Measurements from ENCODE around the gene ARIH2. TPM values are rescaled to one million over a fixed set of nuclear protein-coding genes. Genes with fewer than 3 reads are reported as not detected.

Gene ARIH2
- total and polyA plus RNA-seq, 9 of the 15 experiments (the other 6 are each of a cell fraction or from before 2014, with no cell fraction given), result 27.0 to 120 (median 108) TPM

GRCh38 chr3:49025005-49025792 is 106.6 kb downstream of the ARIH2 start (continued):
- TF ChIP-seq SRSF7 (optimal IDR thresholded peaks at IDR 0.05; ENCODE audit: low read depth, low read length) (no peak), ZBTB1 (CRISPR knock-in tag; IDR thresholded peaks at IDR 0.05; ENCODE audit: borderline replicate concordance, low read depth) (peak; percentile 93), TGIF2 (CRISPR knock-in tag; IDR thresholded peaks at IDR 0.05) (no peak), ELK1 (CRISPR knock-in tag; IDR thresholded peaks at IDR 0.05) (no peak), RBFOX2 (IDR thresholded peaks at IDR 0.05; ENCODE audit: low read depth, low read length) (peak; percentile 70), CBFA2T3 (IDR thresholded peaks at IDR 0.05) (peak; percentile 68), SIN3A (IDR thresholded peaks at IDR 0.05; ENCODE audit: borderline replicate concordance in 2 of 2, control insufficient read depth in 1 of 2, low read depth in 2 of 2, low read length in 2 of 2) (no peak), HMG20B (CRISPR knock-in tag; IDR thresholded peaks at IDR 0.05) (no peak), SOX6 (IDR thresholded peaks at IDR 0.05) (no peak), ELF4 (CRISPR knock-in tag; IDR thresholded peaks at IDR 0.05) (0 out of 2 replicates have a peak, but pooled peaks have one; percentile 31), ZBTB26 (CRISPR knock-in tag; IDR thresholded peaks at IDR 0.05) (0 out of 2 replicates have a peak, but pooled peaks have one; percentile 5), BHLHE40 (IDR thresholded peaks at IDR 0.05; ENCODE audit: low read length) (peak; percentile 79)
- TF ChIP-seq, protein P1, sequence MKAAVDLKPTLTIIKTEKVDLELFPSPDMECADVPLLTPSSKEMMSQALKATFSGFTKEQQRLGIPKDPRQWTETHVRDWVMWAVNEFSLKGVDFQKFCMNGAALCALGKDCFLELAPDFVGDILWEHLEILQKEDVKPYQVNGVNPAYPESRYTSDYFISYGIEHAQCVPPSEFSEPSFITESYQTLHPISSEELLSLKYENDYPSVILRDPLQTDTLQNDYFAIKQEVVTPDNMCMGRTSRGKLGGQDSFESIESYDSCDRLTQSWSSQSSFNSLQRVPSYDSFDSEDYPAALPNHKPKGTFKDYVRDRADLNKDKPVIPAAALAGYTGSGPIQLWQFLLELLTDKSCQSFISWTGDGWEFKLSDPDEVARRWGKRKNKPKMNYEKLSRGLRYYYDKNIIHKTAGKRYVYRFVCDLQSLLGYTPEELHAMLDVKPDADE (conservative IDR thresholded peaks at IDR 0.05; ENCODE audit: control insufficient read depth, low read depth, low read length), result peak; percentile 58; the same call in 1 of the 2 replicates
- TF ChIP-seq, protein P2, sequence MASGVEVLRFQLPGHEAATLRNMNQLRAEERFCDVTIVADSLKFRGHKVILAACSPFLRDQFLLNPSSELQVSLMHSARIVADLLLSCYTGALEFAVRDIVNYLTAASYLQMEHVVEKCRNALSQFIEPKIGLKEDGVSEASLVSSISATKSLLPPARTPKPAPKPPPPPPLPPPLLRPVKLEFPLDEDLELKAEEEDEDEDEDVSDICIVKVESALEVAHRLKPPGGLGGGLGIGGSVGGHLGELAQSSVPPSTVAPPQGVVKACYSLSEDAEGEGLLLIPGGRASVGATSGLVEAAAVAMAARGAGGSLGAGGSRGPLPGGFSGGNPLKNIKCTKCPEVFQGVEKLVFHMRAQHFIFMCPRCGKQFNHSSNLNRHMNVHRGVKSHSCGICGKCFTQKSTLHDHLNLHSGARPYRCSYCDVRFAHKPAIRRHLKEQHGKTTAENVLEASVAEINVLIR (CRISPR knock-in tag; IDR thresholded peaks at IDR 0.05), result no peak
- TF ChIP-seq, protein P3, sequence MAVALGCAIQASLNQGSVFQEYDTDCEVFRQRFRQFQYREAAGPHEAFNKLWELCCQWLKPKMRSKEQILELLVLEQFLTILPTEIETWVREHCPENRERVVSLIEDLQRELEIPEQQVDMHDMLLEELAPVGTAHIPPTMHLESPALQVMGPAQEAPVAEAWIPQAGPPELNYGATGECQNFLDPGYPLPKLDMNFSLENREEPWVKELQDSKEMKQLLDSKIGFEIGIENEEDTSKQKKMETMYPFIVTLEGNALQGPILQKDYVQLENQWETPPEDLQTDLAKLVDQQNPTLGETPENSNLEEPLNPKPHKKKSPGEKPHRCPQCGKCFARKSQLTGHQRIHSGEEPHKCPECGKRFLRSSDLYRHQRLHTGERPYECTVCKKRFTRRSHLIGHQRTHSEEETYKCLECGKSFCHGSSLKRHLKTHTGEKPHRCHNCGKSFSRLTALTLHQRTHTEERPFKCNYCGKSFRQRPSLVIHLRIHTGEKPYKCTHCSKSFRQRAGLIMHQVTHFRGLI (CRISPR knock-in tag; IDR thresholded peaks at IDR 0.05), result no peak
- TF ChIP-seq, protein P4, sequence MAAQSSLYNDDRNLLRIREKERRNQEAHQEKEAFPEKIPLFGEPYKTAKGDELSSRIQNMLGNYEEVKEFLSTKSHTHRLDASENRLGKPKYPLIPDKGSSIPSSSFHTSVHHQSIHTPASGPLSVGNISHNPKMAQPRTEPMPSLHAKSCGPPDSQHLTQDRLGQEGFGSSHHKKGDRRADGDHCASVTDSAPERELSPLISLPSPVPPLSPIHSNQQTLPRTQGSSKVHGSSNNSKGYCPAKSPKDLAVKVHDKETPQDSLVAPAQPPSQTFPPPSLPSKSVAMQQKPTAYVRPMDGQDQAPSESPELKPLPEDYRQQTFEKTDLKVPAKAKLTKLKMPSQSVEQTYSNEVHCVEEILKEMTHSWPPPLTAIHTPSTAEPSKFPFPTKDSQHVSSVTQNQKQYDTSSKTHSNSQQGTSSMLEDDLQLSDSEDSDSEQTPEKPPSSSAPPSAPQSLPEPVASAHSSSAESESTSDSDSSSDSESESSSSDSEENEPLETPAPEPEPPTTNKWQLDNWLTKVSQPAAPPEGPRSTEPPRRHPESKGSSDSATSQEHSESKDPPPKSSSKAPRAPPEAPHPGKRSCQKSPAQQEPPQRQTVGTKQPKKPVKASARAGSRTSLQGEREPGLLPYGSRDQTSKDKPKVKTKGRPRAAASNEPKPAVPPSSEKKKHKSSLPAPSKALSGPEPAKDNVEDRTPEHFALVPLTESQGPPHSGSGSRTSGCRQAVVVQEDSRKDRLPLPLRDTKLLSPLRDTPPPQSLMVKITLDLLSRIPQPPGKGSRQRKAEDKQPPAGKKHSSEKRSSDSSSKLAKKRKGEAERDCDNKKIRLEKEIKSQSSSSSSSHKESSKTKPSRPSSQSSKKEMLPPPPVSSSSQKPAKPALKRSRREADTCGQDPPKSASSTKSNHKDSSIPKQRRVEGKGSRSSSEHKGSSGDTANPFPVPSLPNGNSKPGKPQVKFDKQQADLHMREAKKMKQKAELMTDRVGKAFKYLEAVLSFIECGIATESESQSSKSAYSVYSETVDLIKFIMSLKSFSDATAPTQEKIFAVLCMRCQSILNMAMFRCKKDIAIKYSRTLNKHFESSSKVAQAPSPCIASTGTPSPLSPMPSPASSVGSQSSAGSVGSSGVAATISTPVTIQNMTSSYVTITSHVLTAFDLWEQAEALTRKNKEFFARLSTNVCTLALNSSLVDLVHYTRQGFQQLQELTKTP (IDR thresholded peaks at IDR 0.05; ENCODE audit: low read depth in 1 of 2, partially characterized antibody in 2 of 2), result no peak
